ENCODE measurements around the gene SMCO2.

GRCh38 chr12:27506645-27507189, 60.2 kb downstream of the SMCO2 start:
- TF ChIP-seq REST (IDR thresholded peaks at IDR 0.05; ENCODE audit: low read depth, low read length) (no peak), HDAC2 (IDR thresholded peaks at IDR 0.05) (no peak)

Data from GM12878 (cell line).